ENCODE data around the gene SLC35F3. TPM values are rescaled to one million over a fixed set of nuclear protein-coding genes. Genes with fewer than 3 reads are reported as not detected.

The SLC35F3 gene
- total RNA-seq, 1 experiment from 2014 or later: 19.1 TPM

- DNase-seq (ENCODE audit: low read depth, low spot score): no peak
- POLR2A ChIA-PET: interaction anchor here (0.5 kb wide), 1 partner anchor 55 kb away, joined by 3 read pairs; no protein-coding TSS in a partner anchor
- Histone ChIP-seq H3K4me1 (ENCODE audit: control insufficient read depth, insufficient read depth, low read length) (peaks cover 13% of the 10 kb centered on the region), H3K27me3 (ENCODE audit: control insufficient read depth, insufficient read depth, low read length) (no peaks in the 10 kb centered on the region), H3K4me3 (ENCODE audit: low read depth in 2 of 2, low read length in 2 of 2) (peak overlapping the region; percentile 12 to 14; a peak in 2 of 4 replicates), H3K9me3 (ENCODE audit: control insufficient read depth, insufficient read depth, low read depth, low read length) (no peaks in the 10 kb centered on the region), H3K27ac (ENCODE audit: low read length) (0 out of 2 replicates have a peak overlapping the region, but pooled peaks have one; percentile 32), H3K36me3 (ENCODE audit: control insufficient read depth, insufficient read depth, low read length) (no peaks in the 10 kb centered on the region)
- ATAC-seq: peak; percentile 27; the same call in 1 of the 2 replicates
- TF ChIP-seq REST (IDR thresholded peaks at IDR 0.05; ENCODE audit: insufficient read depth in 1 of 2, low read depth in 2 of 2, low read length in 1 of 2) (no peak), CTCF (IDR thresholded peaks at IDR 0.05) (no peak)
- intact Hi-C loops (cut with micrococcal nuclease; ENCODE audit: unreplicated experiment): loop anchor here (5.0 kb wide), 2 partner anchors 97 to 157 kb away; no protein-coding TSS in a partner anchor
- CTCF ChIA-PET: interaction anchor here (0.9 to 2.3 kb wide), 7 partner anchors 10 to 195 kb away, joined by 3 to 18 read pairs (median 3); no protein-coding TSS in a partner anchor
- in situ Hi-C loops (cut with HindIII; ENCODE audit: low pct_unique_long_range_greater_than_20kb, low sequenced_read_pairs): no loop called here
- BruUV-seq (replicated peaks): no TSS peak
Measured at GRCh38 chr1:234309243-234309597, 404.7 kb downstream of the SLC35F3 start.

- ChIA-PET POLR2A (no interaction called here), CTCF (interaction anchor here (0.5 to 2.3 kb wide), 13 partner anchors 10 to 513 kb away, joined by 3 to 18 read pairs (median 3); no protein-coding TSS in a partner anchor)
- no TSS peak for BruUV-seq (replicated peaks)
- Histone ChIP-seq H3K27ac (ENCODE audit: low read length) (0 out of 2 replicates have a peak overlapping the region, but pooled peaks have one; percentile 32), H3K36me3 (ENCODE audit: control insufficient read depth, insufficient read depth, low read length) (no peaks in the 10 kb centered on the region), H3K4me1 (ENCODE audit: control insufficient read depth, insufficient read depth, low read length) (peaks cover 13% of the 10 kb centered on the region), H3K4me3 (ENCODE audit: low read depth in 2 of 2, low read length in 2 of 2) (peak overlapping the region; percentile 12 to 14), H3K9me3 (ENCODE audit: control insufficient read depth, insufficient read depth, low read depth, low read length) (no peaks in the 10 kb centered on the region), H3K27me3 (ENCODE audit: control insufficient read depth, insufficient read depth, low read length) (no peaks in the 10 kb centered on the region)
- DNase-seq (ENCODE audit: low read depth, low spot score): peak; percentile 45
- in situ Hi-C loops (cut with HindIII; ENCODE audit: low pct_unique_long_range_greater_than_20kb, low sequenced_read_pairs): no loop called here
- intact Hi-C loops (cut with micrococcal nuclease; ENCODE audit: unreplicated experiment): loop anchor here (2.0 to 5.0 kb wide), 3 partner anchors 98 to 195 kb away; no protein-coding TSS in a partner anchor
- TF ChIP-seq SIN3A (IDR thresholded peaks at IDR 0.05; ENCODE audit: borderline replicate concordance, insufficient read depth, low read depth, low read length) (no peak), CTCF (IDR thresholded peaks at IDR 0.05) (peak; percentile 95), TCF7L2 (IDR thresholded peaks at IDR 0.05; ENCODE audit: low read depth, low read length) (no peak)
- ATAC-seq: peak; percentile 92
Measured at GRCh38 chr1:234309598-234310459, 405.4 kb downstream of the SLC35F3 start.
